ENCODE data around the gene DCLK3. TPM values are rescaled to one million over a fixed set of nuclear protein-coding genes. Genes with fewer than 3 reads are reported as not detected.

Gene DCLK3
- total and polyA plus RNA-seq, 2 of the 13 experiments (the other 11 are each of a cell fraction or from before 2014, with no cell fraction given), result not detected

GRCh38 chr3:36792342-36792741, 28.0 kb upstream of the DCLK3 start (continued):
- TF ChIP-seq FOXP4 (CRISPR knock-in tag; IDR thresholded peaks at IDR 0.05) (no peak), SMC3 (IDR thresholded peaks at IDR 0.05; ENCODE audit: low read length) (peak; percentile 45; the same call in 1 of the 2 replicates), RXRB (CRISPR knock-in tag; IDR thresholded peaks at IDR 0.05; ENCODE audit: borderline replicate concordance) (no peak), TBX3 (IDR thresholded peaks at IDR 0.05; ENCODE audit: borderline replicate concordance) (no peak), ZMYM3 (CRISPR knock-in tag; IDR thresholded peaks at IDR 0.05) (no peak), HDAC6 (IDR thresholded peaks at IDR 0.05; ENCODE audit: low read depth, low read length) (no peak), STAG1 (CRISPR knock-in tag; IDR thresholded peaks at IDR 0.05) (peak; percentile 65), ZBTB2 (CRISPR knock-in tag; IDR thresholded peaks at IDR 0.05; ENCODE audit: low read depth) (no peak), TP53 (CRISPR knock-in tag; conservative IDR thresholded peaks at IDR 0.05) (no peak), ZNF776 (CRISPR knock-in tag; IDR thresholded peaks at IDR 0.05) (no peak), DPF2 (CRISPR knock-in tag; IDR thresholded peaks at IDR 0.05; ENCODE audit: borderline replicate concordance, low read depth) (no peak), ZFYVE20 (CRISPR knock-in tag; IDR thresholded peaks at IDR 0.05; ENCODE audit: borderline replicate concordance, low read depth) (no peak), CC2D1A (CRISPR knock-in tag; IDR thresholded peaks at IDR 0.05) (no peak), IRF1 (CRISPR knock-in tag; IDR thresholded peaks at IDR 0.05; ENCODE audit: low read depth) (no peak)
- TF ChIP-seq, protein P1, sequence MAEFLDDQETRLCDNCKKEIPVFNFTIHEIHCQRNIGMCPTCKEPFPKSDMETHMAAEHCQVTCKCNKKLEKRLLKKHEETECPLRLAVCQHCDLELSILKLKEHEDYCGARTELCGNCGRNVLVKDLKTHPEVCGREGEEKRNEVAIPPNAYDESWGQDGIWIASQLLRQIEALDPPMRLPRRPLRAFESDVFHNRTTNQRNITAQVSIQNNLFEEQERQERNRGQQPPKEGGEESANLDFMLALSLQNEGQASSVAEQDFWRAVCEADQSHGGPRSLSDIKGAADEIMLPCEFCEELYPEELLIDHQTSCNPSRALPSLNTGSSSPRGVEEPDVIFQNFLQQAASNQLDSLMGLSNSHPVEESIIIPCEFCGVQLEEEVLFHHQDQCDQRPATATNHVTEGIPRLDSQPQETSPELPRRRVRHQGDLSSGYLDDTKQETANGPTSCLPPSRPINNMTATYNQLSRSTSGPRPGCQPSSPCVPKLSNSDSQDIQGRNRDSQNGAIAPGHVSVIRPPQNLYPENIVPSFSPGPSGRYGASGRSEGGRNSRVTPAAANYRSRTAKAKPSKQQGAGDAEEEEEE (CRISPR knock-in tag; IDR thresholded peaks at IDR 0.05; ENCODE audit: borderline replicate concordance), result no peak
- TF ChIP-seq, protein P2, sequence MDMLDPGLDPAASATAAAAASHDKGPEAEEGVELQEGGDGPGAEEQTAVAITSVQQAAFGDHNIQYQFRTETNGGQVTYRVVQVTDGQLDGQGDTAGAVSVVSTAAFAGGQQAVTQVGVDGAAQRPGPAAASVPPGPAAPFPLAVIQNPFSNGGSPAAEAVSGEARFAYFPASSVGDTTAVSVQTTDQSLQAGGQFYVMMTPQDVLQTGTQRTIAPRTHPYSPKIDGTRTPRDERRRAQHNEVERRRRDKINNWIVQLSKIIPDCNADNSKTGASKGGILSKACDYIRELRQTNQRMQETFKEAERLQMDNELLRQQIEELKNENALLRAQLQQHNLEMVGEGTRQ (IDR thresholded peaks at IDR 0.05; ENCODE audit: low read depth, low read length), result no peak
- TF ChIP-seq, protein P2 (CRISPR knock-in tag; IDR thresholded peaks at IDR 0.05; ENCODE audit: borderline replicate concordance), result no peak
